Choroid plexus epithelial cell (primary cell): ENCODE data around the gene DRD4.

Experiments
- DNase-seq: peaks from one replicate; pipeline ENCODE4 v3.0.0-alpha.2; 2010; ENCODE audit warnings: low read depth
- H3K4me3 ChIP-seq: 2 replicates; pipeline ENCODE4 v1.5.1; 2011; ENCODE audit warnings: low read depth, mild to moderate bottlenecking, control low read depth, low read length, moderate library complexity
- CTCF ChIP-seq: conservative IDR thresholded peaks from 2 replicates; pipeline ENCODE4 v1.5.1; 2011; ENCODE audit warnings: low read depth, mild to moderate bottlenecking, control low read depth, inconsistent platforms, low read length, moderate library complexity

DRD4 gene

GRCh38 chr11:614021-614622, 22.9 kb upstream of the DRD4 start:
- TF ChIP-seq CTCF: no peak
- no peak for DNase-seq
- H3K4me3 ChIP-seq: no peak overlapping the region

- DNase-seq: no peak
- H3K4me3 ChIP-seq: peak overlapping the region; percentile 86
- TF ChIP-seq CTCF: no peak
Observed at GRCh38 chr11:614623-615503, 22.2 kb upstream of the DRD4 start.

- H3K4me3 ChIP-seq: peak within 1 kb of the TSS; percentile 86
- no peak for TF ChIP-seq CTCF
- peak; percentile 93 for DNase-seq
Observed at GRCh38 chr11:615504-616319, 21.4 kb upstream of the DRD4 start, which contains the start of gene IRF7. TSS of gene IRF7 (minus strand) at chr11:615950. CDS start at chr11:615364, 586 bp downstream.

- no peak for DNase-seq
- no peak overlapping the region for H3K4me3 ChIP-seq
- no peak for TF ChIP-seq CTCF
Observed at GRCh38 chr11:616320-617198, 20.5 kb upstream of the DRD4 start.

GRCh38 chr11:617199-617911, 19.7 kb upstream of the DRD4 start:
- TF ChIP-seq CTCF: no peak
- H3K4me3 ChIP-seq: no peak overlapping the region
- DNase-seq: no peak
